HTERT RPE-1 (cell line): Measurements from ENCODE around the gene ADRA2B.
"Not testable (repeated sequence)": the region's sequence is repeated elsewhere in the genome, so short reads cannot be mapped to it uniquely, and the experiment has no call there.

Experiments used
- in situ Hi-C: fragments of 300-500 bp; cut with MboI; formaldehyde crosslinking; loops from 4 replicates; pipeline ENCODE4 v1.14.3; 2020; ENCODE audit warnings: low sequenced_read_pairs

The ADRA2B gene

DNA sequence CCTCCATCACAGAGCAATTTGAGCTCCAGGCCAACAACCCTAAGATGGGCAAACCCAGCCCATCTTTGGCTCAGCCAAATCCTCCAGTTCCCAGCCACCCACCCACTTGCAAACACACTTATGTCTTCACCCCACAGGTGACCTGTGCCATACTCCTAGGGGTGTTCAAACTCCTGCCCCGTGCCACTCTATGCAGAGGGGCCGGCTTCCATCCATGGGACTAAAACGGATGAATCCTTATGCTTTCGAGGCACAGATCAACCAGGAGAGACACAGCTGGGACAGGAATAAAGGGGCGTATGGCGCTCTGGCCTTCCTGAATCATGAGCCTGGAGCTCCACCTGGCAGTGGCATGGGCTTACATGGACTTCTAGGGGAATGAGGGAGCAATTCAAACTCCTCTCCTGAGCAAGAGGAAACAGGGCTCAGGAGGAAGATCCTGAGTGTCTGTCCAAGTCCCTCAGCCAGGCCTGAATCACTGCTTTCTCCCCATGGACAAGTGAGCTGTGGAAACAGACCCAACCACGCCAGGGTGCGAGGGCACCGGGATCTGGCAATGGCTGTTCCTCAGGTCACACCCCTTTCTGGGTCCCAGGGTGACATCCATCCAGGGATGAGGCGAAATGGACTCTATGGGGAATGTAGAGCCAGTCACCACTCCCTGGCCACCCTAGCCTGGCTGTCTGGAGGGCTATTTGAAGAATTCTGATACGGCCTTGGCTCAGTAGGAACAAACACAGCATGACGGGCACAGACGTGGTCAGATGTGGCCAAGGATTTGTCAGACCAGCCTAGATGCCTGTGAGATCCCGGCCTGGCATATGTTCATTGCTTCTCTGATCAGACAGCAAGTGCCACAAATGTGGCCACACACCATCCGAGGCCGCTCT is 45.0 kb downstream of the ADRA2B start:
- in situ Hi-C loops: not testable (repeated sequence)

DNA sequence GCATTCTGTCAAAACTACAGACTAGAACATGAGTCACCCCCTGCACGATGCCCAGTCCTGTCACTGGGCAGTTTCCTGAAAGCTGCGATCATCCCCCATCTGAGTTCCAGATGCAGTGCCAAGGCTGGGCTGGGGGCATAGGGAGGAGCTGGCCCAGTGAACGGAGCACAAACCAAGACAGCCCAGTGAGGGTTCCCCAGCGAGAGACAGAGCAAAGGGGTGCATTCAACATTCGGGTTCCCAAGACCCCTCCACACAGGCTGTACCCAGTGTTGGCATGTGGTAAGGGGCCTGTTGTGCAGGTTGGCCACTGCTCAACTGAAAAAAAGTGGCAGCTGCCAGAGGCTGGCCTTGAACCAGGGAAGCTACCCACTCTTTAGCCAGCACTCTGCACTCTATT is 46.0 kb downstream of the ADRA2B start:
- in situ Hi-C loops: not testable (repeated sequence)

DNA sequence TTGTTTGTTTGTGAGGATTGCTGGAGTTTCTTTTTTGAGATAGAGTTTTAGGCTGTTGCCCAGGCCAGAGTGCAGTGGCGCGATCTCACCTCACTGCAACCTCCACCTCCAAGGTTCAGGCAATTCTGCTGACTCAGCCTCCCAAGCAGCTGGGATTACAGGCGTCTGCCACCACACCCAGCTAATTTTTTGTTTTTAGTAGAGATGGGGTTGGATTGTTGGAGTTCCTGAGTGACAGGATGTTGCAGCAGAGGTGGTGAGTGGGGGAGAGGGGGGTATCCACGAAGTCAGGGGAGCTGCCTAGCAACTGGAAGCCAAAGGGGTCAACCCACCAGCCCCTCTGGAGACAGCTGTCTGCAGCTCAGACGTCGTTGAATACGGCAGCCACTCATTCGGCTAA is 46.5 kb downstream of the ADRA2B start:
- in situ Hi-C loops: not testable (repeated sequence)

DNA sequence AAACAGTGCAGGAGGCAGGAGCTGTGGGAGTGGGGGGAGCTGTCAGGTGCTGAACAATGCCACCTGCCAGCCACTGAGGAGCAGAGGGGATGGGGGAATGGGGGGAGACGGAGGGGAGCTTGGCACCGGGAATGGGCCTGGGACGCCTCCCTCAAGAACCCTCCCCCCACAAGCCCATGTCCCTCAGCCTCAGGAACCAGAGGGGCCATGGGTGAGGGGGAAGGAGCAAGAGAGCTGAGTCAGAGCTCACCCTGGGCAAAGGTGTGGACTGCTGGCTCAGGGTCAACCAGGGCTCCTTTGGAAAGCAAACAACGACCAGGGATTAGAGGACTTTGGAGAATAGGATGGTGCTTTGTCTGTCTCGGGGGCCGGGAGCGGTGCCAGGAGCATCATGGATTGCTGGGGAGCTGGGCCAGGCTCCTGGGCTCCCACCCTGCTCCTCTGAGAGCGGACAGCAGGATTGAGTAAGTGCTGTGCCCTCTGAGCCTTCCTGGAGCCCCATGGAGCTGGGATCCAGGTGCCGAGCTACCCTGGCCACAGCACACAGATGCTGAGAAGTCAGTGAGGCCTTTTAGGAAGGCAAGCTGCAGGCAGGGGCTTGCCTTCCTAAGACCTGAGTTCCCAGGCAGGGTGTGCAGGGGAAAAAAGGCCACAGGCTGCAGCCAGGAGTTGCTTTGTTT is 48.3 kb downstream of the ADRA2B start:
- in situ Hi-C loops: not testable (repeated sequence)

DNA sequence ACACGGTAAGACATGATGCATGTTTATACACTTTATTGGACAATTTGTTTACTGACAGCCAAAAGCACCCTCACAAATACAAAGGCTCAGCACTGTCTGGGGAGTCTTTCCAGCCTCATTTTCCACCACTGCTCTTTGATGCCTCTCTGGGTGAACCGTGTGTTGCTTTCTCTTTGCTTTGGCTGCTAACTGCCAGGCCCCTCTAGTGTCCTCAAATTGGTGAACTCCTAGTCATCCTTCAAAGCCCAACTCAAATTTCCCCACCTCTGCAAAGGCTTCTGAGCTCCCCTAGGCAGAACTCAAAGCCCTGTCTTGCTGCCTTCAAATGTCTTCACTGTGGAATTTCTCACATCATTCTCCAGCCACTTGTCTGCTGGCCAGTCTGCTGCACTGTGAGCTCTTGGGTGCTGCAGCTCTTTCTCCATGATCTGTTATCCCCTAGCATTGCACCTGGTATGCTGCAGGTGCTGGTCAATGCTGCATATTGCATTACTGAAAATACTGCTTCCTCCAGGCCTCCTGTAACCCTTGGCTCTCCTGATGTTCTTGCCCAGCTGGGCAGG is 49.2 kb downstream of the ADRA2B start:
- in situ Hi-C loops: not testable (repeated sequence)

DNA sequence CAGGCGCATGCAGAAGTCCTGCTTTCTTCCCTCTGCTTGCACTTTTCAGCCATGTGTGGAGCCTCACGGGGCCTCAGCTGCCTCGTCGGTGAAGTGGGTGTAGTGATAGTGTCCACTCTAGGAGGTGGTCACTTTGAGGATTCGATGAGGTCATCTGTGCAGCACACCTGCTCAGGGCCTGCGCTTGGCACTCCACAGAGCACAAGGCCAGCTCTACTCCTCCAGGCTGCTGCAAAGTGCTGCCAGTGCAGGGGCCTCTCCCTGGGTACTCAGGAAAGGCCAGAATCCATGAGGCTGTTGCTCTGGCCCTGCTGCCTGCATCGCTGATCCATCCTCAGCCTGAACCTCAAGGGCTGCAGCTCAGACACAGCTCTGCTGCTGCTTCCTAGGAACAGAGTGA is 49.9 kb downstream of the ADRA2B start:
- in situ Hi-C loops: not testable (repeated sequence)

DNA sequence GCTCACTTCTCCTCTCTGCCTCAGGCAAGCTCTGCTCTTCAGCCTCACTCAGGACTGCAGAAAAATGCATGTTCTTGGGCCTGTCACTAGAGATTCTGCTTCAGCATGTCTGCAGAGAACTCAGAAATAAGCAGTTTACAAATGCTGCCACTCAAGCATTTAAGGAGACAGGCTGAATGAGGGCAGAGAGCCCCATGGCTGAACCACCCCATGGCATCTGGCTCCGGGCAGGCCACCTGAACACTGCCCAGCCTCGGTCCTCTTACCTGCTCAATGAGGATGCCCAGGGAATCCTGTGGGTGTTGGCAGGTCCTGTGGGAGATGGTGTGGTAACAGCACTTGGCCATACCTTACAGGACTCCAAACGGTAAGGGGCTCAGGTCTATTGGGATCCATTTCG is 50.4 kb downstream of the ADRA2B start:
- in situ Hi-C loops: not testable (repeated sequence)

DNA sequence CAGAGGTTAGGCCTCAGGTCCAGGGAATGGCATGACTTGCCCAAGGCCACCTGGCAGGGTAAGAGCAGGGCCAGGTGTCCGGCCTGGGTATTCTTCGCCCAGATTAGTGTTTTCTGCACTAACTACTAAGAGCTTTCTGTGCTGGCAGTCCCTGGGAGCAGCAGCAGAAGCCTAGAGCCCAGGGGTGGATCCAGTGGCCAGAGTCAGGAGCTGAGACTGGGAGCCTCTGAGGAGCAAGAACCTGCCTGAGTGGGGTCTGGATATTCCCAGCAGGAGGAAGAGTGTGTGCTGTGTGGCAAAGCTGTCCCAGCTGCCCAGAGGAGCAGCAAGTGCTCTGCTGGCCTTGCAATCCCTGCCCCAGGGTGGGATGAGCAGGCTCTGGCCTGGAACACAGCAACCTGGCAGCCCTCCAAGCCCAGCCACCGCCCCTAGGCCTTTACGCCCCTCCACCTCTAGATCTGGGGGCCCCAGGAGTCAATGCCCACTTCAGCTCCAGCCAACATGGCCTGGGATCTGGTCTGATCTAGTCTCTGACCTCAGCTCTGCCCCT is 50.9 kb downstream of the ADRA2B start:
- in situ Hi-C loops: no loop called here

DNA sequence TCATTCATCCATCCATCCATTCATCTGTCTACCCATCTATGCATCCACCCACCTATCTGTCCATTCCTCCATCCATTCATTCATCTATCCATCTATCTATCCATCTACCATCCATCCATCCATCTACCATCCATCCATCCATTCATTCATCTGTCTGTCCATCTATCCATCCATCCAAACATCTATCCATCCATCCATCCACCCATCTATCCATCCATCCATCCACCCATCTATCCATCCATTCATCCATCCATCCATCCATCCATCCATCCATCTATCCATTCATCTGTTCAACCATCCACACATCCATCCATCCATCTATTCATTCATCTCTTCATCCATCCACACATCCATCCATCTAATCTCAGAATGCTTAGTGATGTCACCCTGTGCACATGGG is 51.6 kb downstream of the ADRA2B start:
- in situ Hi-C loops: not testable (repeated sequence)

DNA sequence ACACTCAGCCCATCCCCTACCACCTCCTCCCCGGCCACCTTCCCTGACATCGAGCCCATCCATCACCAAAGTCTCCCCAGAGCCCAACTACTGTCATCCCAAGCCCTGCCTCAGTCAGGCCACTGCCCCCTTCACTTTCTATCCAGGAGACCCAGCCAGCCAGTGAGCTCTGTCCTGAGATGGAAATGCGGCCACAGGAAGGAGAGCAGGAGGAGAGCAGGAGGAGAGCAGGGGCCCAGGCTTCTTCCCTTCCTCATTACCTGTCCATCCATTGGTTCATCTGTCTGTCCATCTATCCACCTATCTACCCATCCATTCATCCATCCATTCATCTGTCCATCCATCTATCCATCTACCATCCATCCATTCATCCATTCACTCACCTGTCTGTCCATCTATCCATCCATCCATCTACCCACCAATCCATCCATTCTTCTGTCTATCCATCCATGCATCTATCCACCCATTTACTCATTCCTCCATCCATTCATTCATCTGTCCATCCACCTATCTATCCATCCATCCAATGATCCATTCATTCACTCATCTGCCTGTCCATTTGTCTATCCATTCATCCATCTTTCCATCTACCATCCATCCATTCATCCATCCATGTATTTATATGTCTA is 52.2 kb downstream of the ADRA2B start:
- in situ Hi-C loops: not testable (repeated sequence)

DNA sequence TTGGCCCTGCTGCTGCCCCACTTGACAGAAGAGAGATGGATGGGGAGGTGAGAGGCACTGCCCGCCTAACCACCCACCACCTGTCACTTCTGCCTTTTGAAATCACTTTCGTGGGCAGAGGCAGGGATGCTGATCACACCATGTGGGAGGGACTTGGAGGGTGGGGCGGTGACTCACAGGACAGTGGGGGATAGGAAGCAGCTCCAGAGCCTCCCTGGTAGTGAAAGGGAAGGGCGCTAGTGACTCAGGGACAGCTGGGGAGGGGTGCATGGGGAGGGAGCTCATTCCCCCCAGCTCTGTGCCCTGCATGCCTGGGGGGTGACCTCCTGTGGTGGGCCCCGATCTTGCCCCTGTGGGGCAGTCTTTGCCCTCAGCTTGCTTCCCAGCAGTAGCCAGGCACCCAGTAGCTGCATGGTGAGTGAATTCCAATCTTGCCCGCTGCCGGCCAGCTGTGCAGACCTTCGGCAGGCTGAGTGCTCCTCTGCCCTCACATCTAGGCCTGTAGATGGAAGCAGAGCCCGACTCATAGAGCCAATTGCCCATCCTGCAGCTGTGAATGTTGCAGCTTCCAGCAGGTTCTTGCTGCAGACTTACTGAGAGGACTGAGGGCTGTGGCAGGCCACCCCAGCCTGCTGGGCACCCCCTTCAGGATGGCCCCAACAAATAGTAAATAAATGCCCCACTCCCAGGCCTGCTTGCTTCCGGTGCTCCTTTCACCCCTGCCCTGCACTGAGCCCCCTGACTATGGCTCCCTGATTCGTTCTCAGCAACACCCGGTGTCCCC is 53.1 kb downstream of the ADRA2B start:
- in situ Hi-C loops: not testable (repeated sequence)
